HG03460 (cell line): ENCODE measurements around the gene EQTN.

Source experiments
- ATAC-seq: cut with Tn5 transposase; IDR thresholded peaks from one replicate; pipeline ENCODE4 v1.9.1; 2021; ENCODE audit not compliant: unreplicated experiment

Gene EQTN

DNA sequence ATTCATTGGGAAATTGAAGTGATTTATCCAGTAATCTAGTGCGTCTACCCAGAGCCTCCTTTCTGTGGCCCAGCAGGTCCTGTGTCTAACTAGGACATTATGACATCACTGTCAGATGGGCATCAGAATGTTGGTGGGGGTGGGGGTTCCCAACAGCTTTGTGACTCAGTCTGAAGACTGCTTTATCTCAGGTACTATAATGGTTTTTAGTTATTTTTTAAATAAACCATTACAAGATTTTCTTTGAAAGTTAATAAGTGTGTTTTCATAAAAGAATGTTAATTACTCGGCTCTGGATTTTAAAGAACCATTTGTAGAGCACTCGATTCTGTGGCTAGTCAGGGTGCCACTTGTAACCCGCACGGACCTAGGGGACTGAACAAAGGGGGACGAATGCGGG is at the start of gene EQTN:
Gene EQTN (minus strand): TSS at position 101 of the 400 bp plus-strand sequence. CDS start 95 bp downstream, at position 6.
- no peak for ATAC-seq

DNA sequence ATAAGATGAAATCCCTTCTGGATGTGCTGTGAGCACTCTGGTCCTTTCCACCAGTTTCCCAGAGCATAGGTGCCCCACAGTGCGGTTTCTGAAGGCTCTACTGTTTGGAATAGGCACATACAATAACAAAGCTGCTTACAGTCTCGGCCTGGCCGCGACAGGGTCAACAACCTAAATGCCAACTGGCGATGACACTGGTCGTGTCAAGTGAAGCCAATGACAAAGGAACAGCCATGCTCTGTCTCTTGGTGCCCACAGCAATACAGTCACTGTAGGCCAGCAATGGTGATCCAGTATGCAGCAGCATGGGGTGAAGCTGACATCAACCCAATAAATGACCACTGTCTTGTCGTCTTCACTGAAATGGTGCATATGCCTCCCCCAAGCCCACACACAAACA is 47.8 kb upstream of the EQTN start:
- no peak for ATAC-seq

GRCh38 chr9:27341545-27342294 is 44.8 kb upstream of the EQTN start:
- no peak for ATAC-seq

DNA sequence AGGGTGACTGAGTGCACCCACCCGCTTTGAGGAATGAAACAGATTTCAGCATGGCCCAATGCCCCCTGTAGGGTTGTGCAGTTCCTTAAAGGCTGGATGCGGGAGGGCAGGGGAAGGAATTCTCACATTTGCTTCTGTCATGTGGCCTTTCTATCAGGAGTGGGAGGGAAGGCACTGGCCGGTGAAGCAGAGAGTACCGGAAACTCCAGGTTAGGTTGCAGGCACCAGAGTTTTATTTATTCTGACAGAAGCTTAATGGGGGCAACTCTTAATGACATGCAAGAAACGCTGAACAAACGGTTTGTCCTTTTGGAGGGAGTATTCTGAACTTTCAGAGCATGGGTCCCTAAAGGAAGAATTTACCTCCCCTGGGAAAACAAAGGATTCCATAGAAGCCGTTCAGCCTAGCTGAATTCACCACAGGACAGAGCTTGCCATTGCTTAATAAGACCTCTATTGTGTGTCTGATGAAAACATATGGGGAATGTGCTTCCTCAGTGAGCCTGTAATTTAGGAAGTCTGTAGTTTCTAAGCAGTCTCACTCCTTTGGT is 44.1 kb upstream of the EQTN start:
- ATAC-seq: no peak

DNA sequence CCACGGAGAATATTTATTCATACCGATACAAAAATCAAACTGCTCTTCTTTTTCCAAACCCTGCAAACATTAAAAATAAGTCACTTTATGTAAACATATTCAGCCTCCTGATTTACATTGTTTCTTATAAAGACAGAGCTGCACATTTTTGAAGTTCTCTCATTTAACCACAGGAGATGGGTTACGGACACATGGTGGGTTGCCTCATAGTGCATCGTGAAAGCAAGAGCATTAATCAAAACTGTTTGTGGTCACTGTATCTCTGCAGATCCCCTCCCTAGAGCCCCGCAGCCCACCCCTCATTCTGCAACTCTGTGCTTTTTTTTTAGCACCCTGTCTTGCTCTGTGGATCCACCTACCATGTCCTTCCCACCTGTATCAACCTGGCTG is 43.3 kb upstream of the EQTN start:
- ATAC-seq: no peak

GRCh38 chr9:27339661-27340284 is 42.8 kb upstream of the EQTN start:
- no peak for ATAC-seq

DNA sequence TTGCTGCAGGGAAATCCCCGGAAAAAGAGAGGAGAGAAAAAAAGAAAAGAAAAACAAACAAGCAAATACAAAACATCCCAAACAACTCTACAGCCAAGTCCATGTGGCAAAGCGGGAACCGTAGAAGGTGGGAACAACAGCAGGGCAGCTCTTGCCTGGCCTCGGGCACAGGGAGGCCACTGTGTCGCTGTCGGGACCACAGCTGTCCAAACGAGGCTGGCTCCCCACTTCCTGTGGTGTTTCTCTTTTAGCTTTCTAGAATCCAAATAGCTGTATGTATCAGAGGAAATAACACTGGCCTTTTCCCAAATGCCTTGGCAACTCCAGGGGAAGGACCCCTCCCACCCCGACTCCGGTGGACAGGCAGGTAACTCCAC is 41.6 kb upstream of the EQTN start:
- no peak for ATAC-seq

GRCh38 chr9:27337833-27338526 is 41.0 kb upstream of the EQTN start:
- ATAC-seq: no peak

DNA sequence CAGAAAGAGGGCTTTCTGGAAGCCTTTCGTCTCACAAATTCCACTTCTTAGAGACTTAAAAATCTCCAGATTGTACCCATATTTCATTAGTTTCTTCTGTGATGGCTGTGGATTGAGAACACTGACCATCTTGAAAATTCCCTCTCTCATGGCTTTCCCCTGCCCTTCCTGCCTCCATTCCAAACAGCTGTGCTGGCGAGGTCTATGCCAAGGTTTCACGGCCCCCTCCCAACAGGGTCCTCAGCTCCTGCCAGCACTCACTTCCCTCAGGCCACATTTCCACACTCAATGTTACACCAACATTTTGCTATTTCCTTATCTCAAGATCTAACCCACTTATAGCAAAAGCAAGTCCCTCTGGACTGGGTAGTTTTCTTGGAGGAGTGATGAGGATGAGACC is 40.3 kb upstream of the EQTN start:
- ATAC-seq: no peak

- ATAC-seq: no peak
These were observed 39.9 kb upstream of the EQTN start for GRCh38 chr9:27336829-27337228.

DNA sequence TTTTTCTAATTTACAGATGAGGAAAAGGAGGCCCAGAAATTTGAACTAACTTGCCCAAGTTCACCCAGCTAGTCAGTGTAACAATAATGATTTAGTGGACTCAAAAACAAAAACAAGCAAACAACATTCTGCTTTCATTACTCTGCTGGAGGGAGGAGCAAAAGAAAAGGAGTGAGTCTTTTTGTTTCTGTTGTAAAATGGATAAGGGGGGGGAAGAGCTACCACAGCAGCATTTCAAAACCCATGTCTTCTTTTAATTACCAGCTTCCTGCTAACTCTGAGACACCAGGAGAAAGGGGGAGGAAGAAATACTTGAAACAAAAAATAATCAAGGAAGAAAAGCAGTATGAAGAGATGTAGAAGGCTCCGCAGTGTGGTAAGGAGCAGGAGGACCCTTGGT is 39.2 kb upstream of the EQTN start:
- no peak for ATAC-seq

DNA sequence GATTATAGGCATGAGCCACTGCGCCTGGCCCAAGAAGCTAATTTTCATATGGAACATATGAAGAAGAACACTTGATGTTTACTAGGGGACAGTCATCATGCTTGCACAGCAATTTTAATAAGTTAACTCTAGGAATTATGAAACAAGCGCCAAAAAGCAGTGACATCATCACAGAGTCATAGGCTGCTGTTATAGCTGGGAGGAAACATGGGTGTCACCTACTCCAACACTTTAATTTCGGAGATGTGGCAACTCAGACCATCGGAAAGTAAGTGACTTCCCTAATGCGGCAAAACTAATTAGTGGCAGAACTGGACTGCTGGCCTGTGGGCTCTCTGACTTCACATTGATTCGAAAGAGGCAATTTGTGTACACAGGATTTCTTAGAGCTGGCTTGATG is 38.1 kb upstream of the EQTN start:
- ATAC-seq: no peak

- peak; percentile 68 for ATAC-seq
These were observed 36.5 kb upstream of the EQTN start for GRCh38 chr9:27333241-27334052.

DNA sequence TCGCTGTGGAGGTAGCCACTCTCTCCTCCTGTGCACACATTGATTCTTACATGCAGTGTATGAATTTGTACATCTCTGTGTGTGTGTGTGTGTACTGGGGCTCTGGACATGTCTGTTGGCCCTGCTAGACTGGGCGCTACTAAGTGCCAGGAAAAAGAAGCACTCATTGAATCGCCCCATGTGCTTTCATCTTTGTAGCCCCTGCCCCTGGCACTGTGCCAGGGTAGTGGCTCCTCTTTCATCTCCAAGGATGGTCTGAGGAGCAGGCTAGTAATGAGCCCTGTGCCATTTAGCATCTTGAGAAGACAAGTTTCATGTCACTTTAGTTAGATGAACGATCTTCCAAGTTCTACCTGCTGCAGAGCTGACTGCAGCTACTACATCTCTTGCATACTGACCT is 34.4 kb upstream of the EQTN start:
- no peak for ATAC-seq

DNA sequence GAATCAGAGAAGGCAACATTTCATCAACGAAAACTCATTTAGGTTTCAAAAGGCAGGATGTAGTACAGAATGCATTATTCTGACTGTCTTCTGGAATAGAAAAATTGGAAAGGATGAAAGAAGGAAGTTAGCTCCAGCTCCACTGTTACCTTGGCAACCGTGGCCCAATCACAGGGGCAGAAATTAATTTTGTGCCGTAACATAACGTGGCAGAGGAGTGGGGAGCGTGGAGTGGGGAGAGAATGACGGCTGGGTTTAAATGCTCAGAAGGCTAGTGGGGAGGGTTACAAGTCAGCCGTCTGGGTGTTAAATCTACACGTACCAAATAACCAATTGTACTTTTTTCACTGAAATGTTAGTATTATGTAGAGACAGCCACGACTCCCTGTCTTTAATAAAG is 32.3 kb upstream of the EQTN start:
- no peak for ATAC-seq

GRCh38 chr9:27328483-27328882 is 31.5 kb upstream of the EQTN start:
- ATAC-seq: no peak

DNA sequence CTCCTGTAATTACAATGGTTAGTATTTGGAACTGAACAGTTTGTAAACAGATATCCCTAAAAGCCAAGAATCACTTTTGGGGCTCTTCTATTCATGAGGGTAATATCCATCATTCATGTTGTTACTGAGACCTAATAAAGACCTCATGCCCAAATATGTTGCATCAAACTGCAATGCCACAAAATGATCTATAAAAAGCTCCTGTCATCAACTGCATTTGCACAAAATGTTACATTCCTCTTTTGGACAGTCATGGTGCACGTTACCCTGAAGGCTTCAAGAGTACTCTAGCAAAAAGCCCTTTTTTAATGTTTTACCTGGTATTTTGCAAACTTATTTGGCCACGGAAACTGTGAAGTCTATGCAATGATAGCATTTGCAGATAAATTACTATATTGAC is 14.2 kb upstream of the EQTN start:
- no peak for ATAC-seq

DNA sequence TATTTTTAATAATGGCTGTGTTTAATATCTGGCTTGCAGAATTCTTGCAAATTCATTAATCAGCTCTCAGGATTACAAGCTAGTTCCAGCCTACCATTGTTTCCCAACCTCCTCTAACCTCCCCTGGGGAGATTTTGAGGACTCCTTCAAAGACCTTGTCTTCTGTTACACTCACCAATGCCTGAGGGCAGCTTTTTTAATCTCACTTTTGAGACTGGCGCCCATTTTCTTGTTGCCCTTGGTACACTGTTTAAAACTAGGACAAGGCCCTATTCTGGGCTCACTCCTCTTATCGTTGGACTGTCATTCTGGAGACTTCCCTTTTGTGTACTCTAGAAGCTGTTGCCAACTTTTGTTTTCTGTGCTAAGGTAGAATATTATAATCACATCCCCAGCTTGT is 13.6 kb upstream of the EQTN start:
- no peak for ATAC-seq

GRCh38 chr9:27308691-27309390 is 11.9 kb upstream of the EQTN start:
- no peak for ATAC-seq

DNA sequence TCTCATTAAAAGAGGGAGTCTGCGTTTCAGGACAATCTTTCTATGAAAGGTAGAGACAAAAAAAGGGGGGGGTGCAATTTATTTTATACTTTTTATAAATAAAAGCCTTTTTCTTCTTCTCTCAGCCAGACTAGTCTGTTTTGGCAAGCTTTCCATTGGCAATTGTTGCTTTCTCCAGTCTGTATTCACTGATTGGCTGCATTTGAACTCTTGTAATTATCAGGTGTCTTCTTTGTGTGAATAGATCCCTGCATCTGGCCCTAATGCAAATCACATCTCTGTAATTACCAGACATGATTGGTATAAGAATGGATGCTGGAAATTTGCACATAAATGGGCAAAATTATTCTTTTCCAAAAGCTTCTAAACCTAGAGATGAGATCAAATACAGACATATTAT is 7.6 kb upstream of the EQTN start:
- ATAC-seq: no peak

- ATAC-seq: no peak
These were observed 6.3 kb upstream of the EQTN start for GRCh38 chr9:27303219-27303618.
